ENCODE results near the gene TOB1.
"Not testable (repeated sequence)": the region's sequence is repeated elsewhere in the genome, so short reads cannot be mapped to it uniquely, and the experiment has no call there.

TOB1 gene

DNA sequence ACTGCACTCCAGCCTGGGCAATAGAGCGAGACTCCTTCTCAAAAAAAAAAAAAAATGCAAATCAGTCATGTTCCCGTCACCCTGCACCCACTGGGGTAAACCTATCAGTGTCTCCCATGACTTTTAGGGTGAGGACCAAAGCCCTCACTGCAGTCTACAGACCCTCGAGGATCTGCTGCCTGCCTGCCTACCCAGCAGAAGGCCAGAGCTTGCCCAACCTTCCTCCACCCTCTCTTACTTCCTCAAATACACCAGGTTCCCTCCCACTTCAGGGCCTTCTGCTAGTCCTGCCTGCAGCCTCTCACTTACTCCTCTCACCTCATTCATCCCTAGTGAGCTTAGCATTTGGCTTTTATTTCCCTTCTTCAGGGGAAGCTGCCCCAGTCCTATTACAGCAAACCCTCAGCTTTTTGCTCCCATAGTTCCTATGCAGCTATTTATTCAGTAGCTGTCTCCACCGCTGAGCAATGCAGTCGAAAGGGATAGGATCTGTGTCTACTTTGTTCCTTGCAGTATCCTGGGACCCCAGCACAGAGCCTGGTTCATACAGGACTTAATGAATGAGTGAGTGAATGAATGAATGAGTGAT, 17.8 kb upstream of the TOB1 start:
- TF ChIP-seq, protein P1, sequence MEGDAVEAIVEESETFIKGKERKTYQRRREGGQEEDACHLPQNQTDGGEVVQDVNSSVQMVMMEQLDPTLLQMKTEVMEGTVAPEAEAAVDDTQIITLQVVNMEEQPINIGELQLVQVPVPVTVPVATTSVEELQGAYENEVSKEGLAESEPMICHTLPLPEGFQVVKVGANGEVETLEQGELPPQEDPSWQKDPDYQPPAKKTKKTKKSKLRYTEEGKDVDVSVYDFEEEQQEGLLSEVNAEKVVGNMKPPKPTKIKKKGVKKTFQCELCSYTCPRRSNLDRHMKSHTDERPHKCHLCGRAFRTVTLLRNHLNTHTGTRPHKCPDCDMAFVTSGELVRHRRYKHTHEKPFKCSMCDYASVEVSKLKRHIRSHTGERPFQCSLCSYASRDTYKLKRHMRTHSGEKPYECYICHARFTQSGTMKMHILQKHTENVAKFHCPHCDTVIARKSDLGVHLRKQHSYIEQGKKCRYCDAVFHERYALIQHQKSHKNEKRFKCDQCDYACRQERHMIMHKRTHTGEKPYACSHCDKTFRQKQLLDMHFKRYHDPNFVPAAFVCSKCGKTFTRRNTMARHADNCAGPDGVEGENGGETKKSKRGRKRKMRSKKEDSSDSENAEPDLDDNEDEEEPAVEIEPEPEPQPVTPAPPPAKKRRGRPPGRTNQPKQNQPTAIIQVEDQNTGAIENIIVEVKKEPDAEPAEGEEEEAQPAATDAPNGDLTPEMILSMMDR (IDR thresholded peaks at IDR 0.05; ENCODE audit: low read depth, low read length) = no peak
- no peak for DNase-seq (ENCODE audit: extremely low read depth, low read depth)

DNA sequence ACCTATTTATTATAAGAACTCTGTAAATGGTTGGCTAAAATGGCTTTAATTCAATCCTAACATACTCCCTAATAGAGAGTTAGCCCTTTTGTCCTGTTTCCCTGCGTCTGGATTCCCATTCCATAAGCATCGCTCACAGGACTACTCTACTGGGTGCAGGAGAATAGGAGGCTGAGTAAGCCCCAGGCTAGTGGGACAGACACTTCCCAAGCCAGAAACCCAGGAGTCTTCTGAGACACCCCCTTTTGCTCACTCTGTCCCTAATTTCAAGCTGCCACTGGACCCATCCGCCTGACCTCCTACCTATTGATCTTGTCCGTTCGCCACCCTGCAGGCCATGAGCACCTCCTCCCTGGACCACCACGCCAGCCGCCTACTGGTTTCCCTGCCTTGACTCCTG, 16.7 kb upstream of the TOB1 start:
- no peak for DNase-seq (ENCODE audit: extremely low read depth, low read depth)
- TF ChIP-seq, protein P1 (IDR thresholded peaks at IDR 0.05; ENCODE audit: low read depth, low read length) = no peak

DNA sequence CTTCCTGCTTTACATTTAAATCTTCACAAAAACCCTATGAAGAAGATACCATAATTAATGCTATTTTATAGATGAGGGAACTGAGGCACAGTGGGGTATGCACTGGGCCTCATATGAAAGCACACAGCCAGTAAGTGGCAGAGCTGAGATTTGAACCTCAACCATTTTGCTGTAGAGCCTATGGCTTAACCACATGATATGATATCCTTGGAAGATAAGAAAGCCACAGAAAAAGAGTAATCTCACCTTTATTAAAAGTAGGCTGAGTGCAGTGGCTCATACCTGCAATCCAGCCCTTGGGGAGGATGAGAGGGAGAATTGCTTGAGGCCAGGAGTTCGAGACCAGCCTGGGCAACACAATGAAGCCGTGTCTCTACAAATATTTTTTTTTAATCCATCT, 15.0 kb upstream of the TOB1 start:
- TF ChIP-seq, protein P1 (IDR thresholded peaks at IDR 0.05; ENCODE audit: low read depth, low read length) = no peak
- no peak for DNase-seq (ENCODE audit: extremely low read depth, low read depth)

DNA sequence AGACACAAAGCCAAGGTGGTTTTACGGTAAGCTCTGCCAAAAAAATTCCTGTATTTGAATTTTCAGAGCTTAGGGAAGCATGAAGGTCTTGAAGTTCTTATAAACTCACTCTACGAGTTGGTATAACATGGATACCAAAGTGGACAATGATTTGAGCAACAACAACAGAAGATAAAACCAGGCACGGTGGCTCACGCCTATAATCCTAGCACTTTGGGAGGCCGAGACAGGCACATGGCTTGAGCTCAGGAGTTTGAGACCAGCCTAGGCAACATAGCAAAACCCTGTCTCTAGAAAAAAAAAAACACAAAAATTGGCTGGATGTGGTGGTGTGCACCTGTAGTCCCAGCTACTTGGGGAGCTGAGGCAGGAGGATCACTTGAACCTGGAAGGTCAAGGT, 12.9 kb upstream of the TOB1 start:
- DNase-seq (ENCODE audit: extremely low read depth, low read depth) = no peak
- TF ChIP-seq, protein P1 (IDR thresholded peaks at IDR 0.05; ENCODE audit: low read depth, low read length) = no peak

DNA sequence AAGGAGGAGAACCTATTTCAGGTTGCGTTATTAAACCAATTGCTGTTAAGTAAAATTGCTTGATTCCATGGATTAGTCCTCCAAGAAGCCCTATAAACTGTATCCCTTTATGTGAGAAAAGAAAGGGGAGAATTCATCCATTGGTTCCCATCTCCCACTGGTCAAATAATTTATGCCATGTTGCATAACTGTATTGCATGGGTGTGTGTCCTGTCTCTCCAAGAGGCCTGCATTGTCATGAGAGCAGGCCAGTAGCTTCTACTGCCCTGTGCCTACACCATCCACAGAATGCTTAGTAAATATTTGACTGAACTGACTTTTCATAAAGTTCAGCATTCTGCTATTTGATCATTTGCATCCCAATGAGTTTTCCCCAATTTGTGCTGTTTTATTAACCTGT, 11.7 kb upstream of the TOB1 start:
- no peak for DNase-seq (ENCODE audit: extremely low read depth, low read depth)
- TF ChIP-seq, protein P1 (IDR thresholded peaks at IDR 0.05; ENCODE audit: low read depth, low read length) = no peak

DNA sequence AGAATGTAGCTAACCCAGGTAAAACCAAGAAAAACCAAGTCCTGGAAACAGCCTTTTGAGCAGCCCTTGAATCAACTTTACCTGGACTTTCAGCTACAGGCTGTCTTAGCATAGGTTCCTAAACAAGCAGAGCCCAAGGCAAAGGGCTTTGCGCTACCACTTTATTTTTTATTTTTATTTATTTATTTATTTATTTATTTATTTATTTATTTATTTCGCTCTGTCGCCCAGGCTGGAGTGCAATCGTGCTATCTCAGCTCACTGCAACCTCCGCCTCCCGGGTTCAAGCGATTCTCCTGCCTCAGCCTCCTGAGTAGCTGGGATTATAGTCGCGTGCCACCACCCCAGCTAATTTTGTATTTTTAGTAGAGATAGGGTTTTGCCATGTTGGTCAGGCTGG, 10.9 kb upstream of the TOB1 start:
- DNase-seq (ENCODE audit: extremely low read depth, low read depth) = not testable (repeated sequence)

DNA sequence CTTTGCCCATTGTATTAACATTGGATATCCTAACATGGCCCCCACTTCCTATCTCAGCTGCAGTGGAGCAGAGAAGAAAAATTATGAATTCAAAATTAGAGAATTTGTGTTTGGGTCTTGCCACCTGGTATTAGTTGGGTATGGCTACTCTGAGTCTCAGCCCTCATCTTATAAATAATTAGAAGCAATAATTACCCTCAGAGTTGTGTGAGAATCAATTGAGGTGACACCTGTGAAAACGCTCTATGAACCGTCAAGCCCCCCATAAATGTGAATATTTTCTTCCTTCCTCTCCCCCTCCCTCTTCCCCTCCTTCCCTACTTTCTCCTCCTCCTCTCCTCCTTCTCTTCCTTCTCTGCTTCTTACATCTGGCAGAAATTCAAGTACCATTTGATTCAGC, 8.9 kb upstream of the TOB1 start:
- DNase-seq (ENCODE audit: extremely low read depth, low read depth) = no peak
- TF ChIP-seq, protein P1 (IDR thresholded peaks at IDR 0.05; ENCODE audit: low read depth, low read length) = no peak

DNA sequence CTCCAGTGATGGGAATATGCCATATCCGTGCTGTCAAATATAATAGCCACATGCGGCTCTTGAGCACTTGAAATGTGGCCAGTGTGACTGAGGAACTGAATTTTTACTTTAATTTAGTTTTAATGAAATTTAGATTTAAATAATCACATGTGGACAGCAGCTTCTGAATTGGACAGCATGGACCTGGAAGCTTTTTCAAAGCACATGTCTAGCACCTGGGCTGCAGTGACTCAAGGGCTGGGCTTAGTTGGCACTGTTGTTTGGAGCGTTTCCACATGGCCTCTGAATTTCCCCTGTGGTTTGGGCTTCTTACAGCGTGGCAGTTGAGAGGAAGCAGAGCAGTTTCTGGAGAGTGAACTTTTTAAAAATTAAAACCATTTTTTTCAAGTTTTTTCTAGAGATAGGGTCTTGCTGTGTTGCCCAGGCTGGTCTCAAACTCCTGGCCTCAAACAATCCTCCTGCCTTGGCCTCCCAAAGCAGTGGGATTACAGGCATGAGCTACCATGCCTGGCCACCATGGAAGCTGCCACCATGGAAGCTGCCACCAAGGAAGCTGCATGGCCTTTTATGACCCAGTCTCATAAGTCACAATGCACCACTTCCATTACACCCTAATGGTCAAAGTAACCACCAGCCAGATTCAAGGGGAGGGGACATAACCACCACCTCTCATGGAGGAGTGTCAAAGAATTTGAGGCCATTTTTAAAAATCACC, 6.7 kb upstream of the TOB1 start:
- TF ChIP-seq, protein P1 (IDR thresholded peaks at IDR 0.05; ENCODE audit: low read depth, low read length) = no peak
- no peak for DNase-seq (ENCODE audit: extremely low read depth, low read depth)

Data from AG09319 (cell line).